K562 (cell line): ENCODE data around the gene AGBL1. TPM values are rescaled to one million over a fixed set of nuclear protein-coding genes. Genes with fewer than 3 reads are reported as not detected.

Experiments used
- ATAC-seq: fragments of 200-7000 bp; cut with Tn5 transposase; 3 replicates; pipeline ENCODE4 v1.9.1; 2020; ENCODE audit warnings: moderate library complexity
- BruUV-seq: library from RNA; stranded (reverse); fragments of 400-500 nt; replicated peaks from 2 replicates; lab custom pipeline; 2021; lab: Mats Ljungman, UMichigan
- CTCF ChIA-PET: fragments of 300-600 bp; formaldehyde crosslinking; extraction: SDS; loops from one replicate; lab custom pipeline; 2021; ENCODE audit warnings: low intra/inter-chr PET ratio; lab: Yijun Ruan, JAX
- POLR2A ChIA-PET: fragments of 300-600, 350-650 bp; sonication (Branson Sonifier 250); formaldehyde crosslinking; extraction: SDS; loops from one replicate; lab custom pipeline; 2021; ENCODE audit warnings: antibody characterized with exemption, inconsistent platforms; lab: Yijun Ruan, JAX
- DNase-seq, 4 experiments: peaks; one replicate each; pipeline versions ENCODE4 v3.0.0 to v3.0.0-alpha.2; 2011 to 2018; ENCODE audit warnings: low spot score in 3 of 4, mixed read lengths in 3 of 4; ENCODE audit errors: extremely low read depth in 1 of 4
- FAIRE-seq: peaks from 2 replicates; lab custom pipeline; 2011; peaks lifted over from hg19 to GRCh38; lab: Jason Lieb, UNC
- H2AFZ ChIP-seq: 2 replicates; pipeline ENCODE4 v1.6.0; 2011; ENCODE audit warnings: low read depth, low read length, control low read depth, inconsistent platforms
- H3K27ac ChIP-seq: fragments of 200-600 bp; 3 replicates; pipeline ENCODE4 v1.8.0; 2011; ENCODE audit warnings: low read depth, mild to moderate bottlenecking, control low read depth, inconsistent platforms, low read length, moderate library complexity, mixed read lengths; ENCODE audit errors: extremely low read depth
- H3K27me3 ChIP-seq, 2 experiments: fragments of 300-600 bp in 1 of 2; 2 replicates in 1 of 2; 3 replicates in 1 of 2; pipeline versions ENCODE4 v1.6.0 to v1.8.0; 2011; ENCODE audit warnings: inconsistent platforms in 2 of 2, low read length in 2 of 2, mild to moderate bottlenecking in 1 of 2, mixed read lengths in 1 of 2, moderate library complexity in 1 of 2; ENCODE audit not compliant: control insufficient read depth in 2 of 2, insufficient read depth in 2 of 2
- H3K36me3 ChIP-seq: fragments of 300-600 bp; 3 replicates; pipeline ENCODE4 v1.8.0; 2011; ENCODE audit warnings: mild to moderate bottlenecking, low read length, inconsistent platforms; ENCODE audit not compliant: control insufficient read depth, insufficient read depth
- H3K4me1 ChIP-seq, 2 experiments: fragments of 200-600 bp in 1 of 2; replicated peaks in 1 of 2; 2 replicates in 1 of 2; 3 replicates in 1 of 2; pipeline versions ENCODE4 v1.5.1 to v1.8.0; 2011; ENCODE audit warnings: inconsistent platforms in 2 of 2, low read length in 2 of 2, mild to moderate bottlenecking in 1 of 2, mixed read lengths in 1 of 2, moderate library complexity in 1 of 2; ENCODE audit not compliant: control insufficient read depth in 2 of 2, insufficient read depth in 2 of 2
- H3K4me2 ChIP-seq: 2 replicates; pipeline ENCODE4 v1.6.1; 2011; ENCODE audit warnings: low read length, control low read depth, inconsistent platforms, mixed read lengths; ENCODE audit not compliant: insufficient read depth
- H3K4me3 ChIP-seq: fragments of 200-600 bp; sonication (generic), shearing (Covaris generic); 2 replicates; pipeline ENCODE4 v1.5.1; 2016; ENCODE audit warnings: control low read depth, inconsistent platforms
- H3K79me2 ChIP-seq: fragments of 200-600 bp; 3 replicates; pipeline ENCODE4 v1.8.0; 2011; ENCODE audit warnings: low read length, inconsistent platforms; ENCODE audit not compliant: control insufficient read depth, insufficient read depth
- H3K9ac ChIP-seq, 2 experiments: 2 replicates each; pipeline versions ENCODE4 v1.6.0 to v1.6.1; 2011; ENCODE audit warnings: low read depth in 2 of 2, low read length in 2 of 2, control low read depth in 1 of 2, inconsistent platforms in 1 of 2, mild to moderate bottlenecking in 1 of 2, mixed read lengths in 1 of 2; ENCODE audit not compliant: insufficient read depth in 1 of 2
- H3K9me1 ChIP-seq: one replicate; pipeline ENCODE4 v1.6.0; 2011; ENCODE audit warnings: inconsistent platforms, mild to moderate bottlenecking, low read length, moderate library complexity; ENCODE audit not compliant: control insufficient read depth, insufficient read depth
- H3K9me3 ChIP-seq: replicated peaks from 2 replicates; pipeline ENCODE4 v1.5.1; 2011; ENCODE audit warnings: low read depth, low read length, inconsistent platforms; ENCODE audit not compliant: control insufficient read depth, insufficient read depth
- H4K20me1 ChIP-seq: replicated peaks from 2 replicates; pipeline ENCODE4 v1.6.1; 2011; ENCODE audit warnings: low read length, inconsistent platforms, mixed read lengths; ENCODE audit not compliant: control insufficient read depth, insufficient read depth
- CBFB ChIP-seq: sonication (generic); formaldehyde crosslinking; IDR thresholded peaks from 2 replicates; pipeline ENCODE4 v1.4.0; 2020; ENCODE audit warnings: mild to moderate bottlenecking, missing genetic modification reagents
- DMBX1 ChIP-seq: fragments of 250-450 bp; sonication (Bioruptor Pico); IDR thresholded peaks from 2 replicates; pipeline ENCODE4 v1.8.0; 2022; ENCODE audit warnings: inconsistent platforms, mild to moderate bottlenecking, moderate library complexity, borderline replicate concordance
- GTF2A2 ChIP-seq: IDR thresholded peaks from 2 replicates; pipeline ENCODE4 v1.6.1; 2016; ENCODE audit warnings: mild to moderate bottlenecking, missing genetic modification characterization, missing compliant biosample characterization
- MAZ ChIP-seq, 2 experiments: fragments of 450-650 bp in 1 of 2; sonication (generic) in 1 of 2; formaldehyde crosslinking; IDR thresholded peaks in 1 of 2; conservative IDR thresholded peaks in 1 of 2; 2 replicates each; pipeline versions ENCODE4 v1.4.0 to v1.5.0; 2020; ENCODE audit warnings: mild to moderate bottlenecking in 1 of 2, missing genetic modification reagents in 1 of 2
- SMAD1 ChIP-seq: fragments of 150-350 bp; IDR thresholded peaks from 2 replicates; pipeline ENCODE4 v1.6.1; 2014; ENCODE audit warnings: low read length, low read depth; ENCODE audit not compliant: partially characterized antibody
- WGBS: fragments of 100-300 bp; shearing (Covaris generic); methylation state at CpG from one replicate; pipeline ENCODE4 v1.1.6; 2016; ENCODE audit warnings: low coverage, mixed read lengths; ENCODE audit not compliant: insufficient coverage; ENCODE audit errors: missing lambda C conversion rate; 5-methylcytosine and 5-hydroxymethylcytosine counted together
- in situ Hi-C: fragments of 300-500 bp; cut with MboI; formaldehyde crosslinking; loops from 4 replicates; pipeline ENCODE4 v1.15.0; 2018; ENCODE audit warnings: inconsistent platforms, mixed read lengths
- intact Hi-C: fragments of 100-400 bp; cut with micrococcal nuclease; formaldehyde crosslinking; loops from 2 replicates; pipeline ENCODE4 v1.14.2; 2022
- polyA plus RNA-seq, 8 experiments: library from polyadenylated mRNA; depleted of rRNA in 4 of 8; stranded (reverse) in 5 of 8; unstranded in 3 of 8; fragments of >200 nt; fragmentation: Nextera tagmentation in 2 of 8; fragmentation: Illumina TruSeq in 1 of 8; extraction: Ambion mirVana in 2 of 8; extraction: Trizol in 1 of 8; gene quantifications; 2 replicates each; pipeline versions ENCODE4 v1.2.1 to v1.2.3, GENCODE V29; 2011 to 2014; ENCODE audit warnings: inconsistent platforms in 1 of 8, missing spikeins in 1 of 8
- total RNA-seq, 7 experiments: library from RNA; depleted of rRNA in 6 of 7; stranded (reverse); fragments of >200 nt in 6 of 7; fragmentation: Illumina TruSeq in 2 of 7; extraction: Trizol in 2 of 7; gene quantifications; 2 replicates each; pipeline versions ENCODE4 v1.2.1 to v1.2.3, GENCODE V29; 2011 to 2021; ENCODE audit warnings: low replicate concordance in 1 of 7
- TF ChIP-seq, protein P1 (sequence below): sonication (generic); formaldehyde crosslinking; IDR thresholded peaks from 2 replicates; pipeline ENCODE4 v1.5.0; 2020; ENCODE audit warnings: missing genetic modification reagents
- TF ChIP-seq, protein P2 (sequence below): sonication (generic); formaldehyde crosslinking; IDR thresholded peaks from 2 replicates; pipeline ENCODE4 v1.8.0; 2023; ENCODE audit warnings: missing genetic modification reagents, mild to moderate bottlenecking, borderline replicate concordance
- TF ChIP-seq, protein P3 (sequence below): fragments of 450-650 bp; IDR thresholded peaks from 2 replicates; pipeline ENCODE4 v1.6.1; 2018; ENCODE audit warnings: mild to moderate bottlenecking, low read depth; ENCODE audit not compliant: partially characterized antibody
- TF ChIP-seq, protein P4 (sequence below): fragments of 450-650 bp; formaldehyde crosslinking; IDR thresholded peaks from 2 replicates; pipeline ENCODE4 v1.4.0; 2020; ENCODE audit warnings: mild to moderate bottlenecking, mixed read lengths

The AGBL1 gene
- total and polyA plus RNA-seq, 9 of the 15 experiments (the other 6 are each of a cell fraction or from before 2014, with no cell fraction given), result not detected

DNA sequence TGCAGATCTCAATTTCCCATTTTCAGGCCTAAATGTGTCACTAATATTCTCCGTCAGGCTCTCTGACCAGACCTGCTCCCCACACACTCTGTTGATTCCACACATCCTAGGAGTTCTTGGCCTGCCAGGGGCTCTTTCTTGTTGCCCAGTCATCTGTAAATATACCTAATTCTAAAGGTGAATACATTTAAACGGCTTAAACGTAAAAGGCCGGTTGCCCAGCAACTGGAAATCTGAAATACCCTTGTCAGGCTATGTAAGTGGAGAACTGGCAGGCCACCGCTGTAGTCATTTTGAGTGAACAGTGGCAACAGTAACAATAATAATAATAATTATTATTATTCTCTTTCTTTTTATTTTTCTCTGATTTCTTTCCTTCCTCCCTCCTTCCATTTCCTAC lies 302.7 kb downstream of the AGBL1 start:
- Histone ChIP-seq H3K27ac (no peak overlapping the region), H2AFZ (no peak overlapping the region), H3K36me3 (no peaks in the 10 kb centered on the region), H3K4me1 (no peaks in the 10 kb centered on the region), H3K27me3 (no peaks in the 10 kb centered on the region), H3K9me1 (no peaks in the 10 kb centered on the region), H3K4me2 (no peak overlapping the region), H3K9ac (no peak overlapping the region), H3K79me2 (no peaks in the 10 kb centered on the region), H3K9me3 (no peaks in the 10 kb centered on the region; the same call in 1 of the 2 replicates), H3K4me3 (no peak overlapping the region), H4K20me1 (no peaks in the 10 kb centered on the region)
- 3% methylated on average over 5 of the region's 5 CpGs for WGBS
- no peak for DNase-seq
- TF ChIP-seq, protein P1, sequence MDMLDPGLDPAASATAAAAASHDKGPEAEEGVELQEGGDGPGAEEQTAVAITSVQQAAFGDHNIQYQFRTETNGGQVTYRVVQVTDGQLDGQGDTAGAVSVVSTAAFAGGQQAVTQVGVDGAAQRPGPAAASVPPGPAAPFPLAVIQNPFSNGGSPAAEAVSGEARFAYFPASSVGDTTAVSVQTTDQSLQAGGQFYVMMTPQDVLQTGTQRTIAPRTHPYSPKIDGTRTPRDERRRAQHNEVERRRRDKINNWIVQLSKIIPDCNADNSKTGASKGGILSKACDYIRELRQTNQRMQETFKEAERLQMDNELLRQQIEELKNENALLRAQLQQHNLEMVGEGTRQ (CRISPR knock-in tag), result no peak
- TF ChIP-seq, protein P2, sequence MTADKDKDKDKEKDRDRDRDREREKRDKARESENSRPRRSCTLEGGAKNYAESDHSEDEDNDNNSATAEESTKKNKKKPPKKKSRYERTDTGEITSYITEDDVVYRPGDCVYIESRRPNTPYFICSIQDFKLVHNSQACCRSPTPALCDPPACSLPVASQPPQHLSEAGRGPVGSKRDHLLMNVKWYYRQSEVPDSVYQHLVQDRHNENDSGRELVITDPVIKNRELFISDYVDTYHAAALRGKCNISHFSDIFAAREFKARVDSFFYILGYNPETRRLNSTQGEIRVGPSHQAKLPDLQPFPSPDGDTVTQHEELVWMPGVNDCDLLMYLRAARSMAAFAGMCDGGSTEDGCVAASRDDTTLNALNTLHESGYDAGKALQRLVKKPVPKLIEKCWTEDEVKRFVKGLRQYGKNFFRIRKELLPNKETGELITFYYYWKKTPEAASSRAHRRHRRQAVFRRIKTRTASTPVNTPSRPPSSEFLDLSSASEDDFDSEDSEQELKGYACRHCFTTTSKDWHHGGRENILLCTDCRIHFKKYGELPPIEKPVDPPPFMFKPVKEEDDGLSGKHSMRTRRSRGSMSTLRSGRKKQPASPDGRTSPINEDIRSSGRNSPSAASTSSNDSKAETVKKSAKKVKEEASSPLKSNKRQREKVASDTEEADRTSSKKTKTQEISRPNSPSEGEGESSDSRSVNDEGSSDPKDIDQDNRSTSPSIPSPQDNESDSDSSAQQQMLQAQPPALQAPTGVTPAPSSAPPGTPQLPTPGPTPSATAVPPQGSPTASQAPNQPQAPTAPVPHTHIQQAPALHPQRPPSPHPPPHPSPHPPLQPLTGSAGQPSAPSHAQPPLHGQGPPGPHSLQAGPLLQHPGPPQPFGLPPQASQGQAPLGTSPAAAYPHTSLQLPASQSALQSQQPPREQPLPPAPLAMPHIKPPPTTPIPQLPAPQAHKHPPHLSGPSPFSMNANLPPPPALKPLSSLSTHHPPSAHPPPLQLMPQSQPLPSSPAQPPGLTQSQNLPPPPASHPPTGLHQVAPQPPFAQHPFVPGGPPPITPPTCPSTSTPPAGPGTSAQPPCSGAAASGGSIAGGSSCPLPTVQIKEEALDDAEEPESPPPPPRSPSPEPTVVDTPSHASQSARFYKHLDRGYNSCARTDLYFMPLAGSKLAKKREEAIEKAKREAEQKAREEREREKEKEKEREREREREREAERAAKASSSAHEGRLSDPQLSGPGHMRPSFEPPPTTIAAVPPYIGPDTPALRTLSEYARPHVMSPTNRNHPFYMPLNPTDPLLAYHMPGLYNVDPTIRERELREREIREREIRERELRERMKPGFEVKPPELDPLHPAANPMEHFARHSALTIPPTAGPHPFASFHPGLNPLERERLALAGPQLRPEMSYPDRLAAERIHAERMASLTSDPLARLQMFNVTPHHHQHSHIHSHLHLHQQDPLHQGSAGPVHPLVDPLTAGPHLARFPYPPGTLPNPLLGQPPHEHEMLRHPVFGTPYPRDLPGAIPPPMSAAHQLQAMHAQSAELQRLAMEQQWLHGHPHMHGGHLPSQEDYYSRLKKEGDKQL (CRISPR knock-in tag), result no peak
- TF ChIP-seq GTF2A2 (tag) (no peak), SMAD1 (no peak), MAZ (CRISPR knock-in tag; conservative IDR thresholded peaks at IDR 0.05 in 1 of 2, IDR thresholded peaks at IDR 0.05 in 1 of 2) (no peak), DMBX1 (CRISPR knock-in tag) (no peak), CBFB (CRISPR knock-in tag) (no peak)
- TF ChIP-seq, protein P3, sequence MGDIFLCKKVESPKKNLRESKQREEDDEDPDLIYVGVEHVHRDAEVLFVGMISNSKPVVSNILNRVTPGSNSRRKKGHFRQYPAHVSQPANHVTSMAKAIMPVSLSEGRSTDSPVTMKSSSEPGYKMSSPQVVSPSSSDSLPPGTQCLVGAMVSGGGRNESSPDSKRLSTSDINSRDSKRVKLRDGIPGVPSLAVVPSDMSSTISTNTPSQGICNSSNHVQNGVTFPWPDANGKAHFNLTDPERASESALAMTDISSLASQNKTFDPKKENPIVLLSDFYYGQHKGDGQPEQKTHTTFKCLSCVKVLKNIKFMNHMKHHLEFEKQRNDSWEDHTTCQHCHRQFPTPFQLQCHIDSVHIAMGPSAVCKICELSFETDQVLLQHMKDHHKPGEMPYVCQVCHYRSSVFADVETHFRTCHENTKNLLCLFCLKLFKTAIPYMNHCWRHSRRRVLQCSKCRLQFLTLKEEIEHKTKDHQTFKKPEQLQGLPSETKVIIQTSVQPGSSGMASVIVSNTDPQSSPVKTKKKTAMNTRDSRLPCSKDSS, result no peak
- TF ChIP-seq, protein P4, sequence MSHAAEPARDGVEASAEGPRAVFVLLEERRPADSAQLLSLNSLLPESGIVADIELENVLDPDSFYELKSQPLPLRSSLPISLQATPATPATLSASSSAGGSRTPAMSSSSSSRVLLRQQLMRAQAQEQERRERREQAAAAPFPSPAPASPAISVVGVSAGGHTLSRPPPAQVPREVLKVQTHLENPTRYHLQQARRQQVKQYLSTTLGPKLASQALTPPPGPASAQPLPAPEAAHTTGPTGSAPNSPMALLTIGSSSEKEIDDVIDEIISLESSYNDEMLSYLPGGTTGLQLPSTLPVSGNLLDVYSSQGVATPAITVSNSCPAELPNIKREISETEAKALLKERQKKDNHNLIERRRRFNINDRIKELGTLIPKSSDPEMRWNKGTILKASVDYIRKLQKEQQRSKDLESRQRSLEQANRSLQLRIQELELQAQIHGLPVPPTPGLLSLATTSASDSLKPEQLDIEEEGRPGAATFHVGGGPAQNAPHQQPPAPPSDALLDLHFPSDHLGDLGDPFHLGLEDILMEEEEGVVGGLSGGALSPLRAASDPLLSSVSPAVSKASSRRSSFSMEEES (CRISPR knock-in tag), result no peak
- BruUV-seq, result no TSS peak
- FAIRE-seq, result no peak
- POLR2A ChIA-PET, result no interaction called here
- ATAC-seq, result no peak
- in situ Hi-C loops (no loop called here), intact Hi-C loops (no loop called here)
- CTCF ChIA-PET, result no interaction called here
